Left lung (tissue), 10 donors: ENCODE results near the gene FGF14. TPM values are rescaled to one million over a fixed set of nuclear protein-coding genes. Genes with fewer than 3 reads are reported as not detected.

ENCODE experiments used
- ATAC-seq: fragments of 200-7000 bp; cut with Tn5 transposase; one replicate; pipeline ENCODE4 v1.9.1; 2020; ENCODE audit warnings: moderate library complexity
- DNase-seq, 4 donors: peaks; one replicate each; pipeline ENCODE4 v3.0.0-alpha.2; 2013 to 2020
- H3K27ac ChIP-seq, 2 donors: fragments of 200-600 bp; sonication (generic) in 1 of 2; one replicate each; pipeline versions ENCODE4 v1.5.0 to v1.8.0; 2020 to 2021
- H3K27me3 ChIP-seq, 2 donors: fragments of 200-600 bp; sonication (generic) in 1 of 2; one replicate each; pipeline versions ENCODE4 v1.5.0 to v1.8.0; 2020 to 2021
- H3K36me3 ChIP-seq, 2 donors: fragments of 200-600 bp; sonication (generic) in 1 of 2; one replicate each; pipeline versions ENCODE4 v1.5.0 to v1.8.0; 2020 to 2021
- H3K4me1 ChIP-seq, 2 donors: fragments of 200-600 bp; one replicate each; pipeline ENCODE4 v1.8.0; 2021
- H3K4me3 ChIP-seq, 2 donors: fragments of 200-600 bp; sonication (generic) in 1 of 2; one replicate each; pipeline versions ENCODE4 v1.5.0 to v1.8.0; 2020 to 2021; ENCODE audit warnings: mild to moderate bottlenecking in 1 of 2
- H3K9me3 ChIP-seq, 2 donors: fragments of 200-600 bp; sonication (generic) in 1 of 2; one replicate each; pipeline versions ENCODE4 v1.5.0 to v1.8.0; 2020 to 2021
- CTCF ChIP-seq, 2 donors: fragments of 200-600 bp; sonication (generic) in 1 of 2; IDR thresholded peaks; one replicate each; pipeline versions ENCODE4 v1.5.0 to v1.8.0; 2021; ENCODE audit warnings: antibody characterized with exemption in 2 of 2
- intact Hi-C, 2 donors: fragments of 100-400 bp; cut with DNase I; formaldehyde crosslinking; loops; one replicate each; pipeline versions ENCODE4 v1.11.2 to v1.14.2; 2022
- polyA plus RNA-seq, 6 donors: library from polyadenylated mRNA; unstranded; fragments of 120-200 nt; gene quantifications; one replicate each; pipeline ENCODE4 v1.2.1, GENCODE V29; 2013; ENCODE audit not compliant: insufficient read length in 6 of 6
- total RNA-seq, 2 donors: library from RNA; stranded (reverse); fragmentation: NEBNext Ultra II Directional; extraction: Animal tissue kit (Norgen Biotek cat#: 25700); gene quantifications; one replicate each; pipeline ENCODE4 v1.2.1, GENCODE V29; 2021
- donor health status: DM: no; HTN: yes; CAD: no.
- donor health status: DM: no; HTN: no; CAD: no.

FGF14 gene
- total and polyA plus RNA-seq, 8 donors = 0.45 to 3.4 (median 0.78) TPM

- no peaks in the 10 kb centered on the region for H3K36me3 ChIP-seq
- intact Hi-C loops = no loop called here
- no peak for DNase-seq
- H3K9me3 ChIP-seq = peaks cover 0 to 2% of the 10 kb centered on the region in 2 donors
- no peak overlapping the region for H3K27ac ChIP-seq
- TF ChIP-seq CTCF (IDR thresholded peaks at IDR 0.05) = no peak
- no peaks in the 10 kb centered on the region for H3K27me3 ChIP-seq
- no peak overlapping the region for H3K4me3 ChIP-seq
- no peak for ATAC-seq
- no peaks in the 10 kb centered on the region for H3K4me1 ChIP-seq
Observed at GRCh38 chr13:101988140-101988539, 413.7 kb downstream of the FGF14 start.

GRCh38 chr13:101986316-101986715 is 415.5 kb downstream of the FGF14 start:
- Histone ChIP-seq H3K27me3 (no peaks in the 10 kb centered on the region), H3K9me3 (peaks cover 0 to 2% of the 10 kb centered on the region in 2 donors), H3K27ac (no peak overlapping the region), H3K4me3 (no peak overlapping the region), H3K4me1 (no peaks in the 10 kb centered on the region), H3K36me3 (no peaks in the 10 kb centered on the region)
- no peak for ATAC-seq
- no peak for DNase-seq
- TF ChIP-seq CTCF (IDR thresholded peaks at IDR 0.05) = no peak
- intact Hi-C loops = no loop called here

GRCh38 chr13:101985321-101985720 is 416.5 kb downstream of the FGF14 start:
- Histone ChIP-seq H3K36me3 (no peaks in the 10 kb centered on the region), H3K4me1 (no peaks in the 10 kb centered on the region), H3K27ac (no peak overlapping the region), H3K4me3 (no peak overlapping the region), H3K27me3 (no peaks in the 10 kb centered on the region), H3K9me3 (peaks cover 0 to 2% of the 10 kb centered on the region in 2 donors)
- DNase-seq (no peak), ATAC-seq (no peak)
- intact Hi-C loops = no loop called here
- no peak for TF ChIP-seq CTCF (IDR thresholded peaks at IDR 0.05)

- no peaks in the 10 kb centered on the region for H3K9me3 ChIP-seq
- ATAC-seq (no peak), DNase-seq (no peak)
Observed at GRCh38 chr13:101982903-101983302, 418.9 kb downstream of the FGF14 start.

GRCh38 chr13:101979825-101980224 is 422.0 kb downstream of the FGF14 start:
- no peak overlapping the region for H3K27ac ChIP-seq

More at GRCh38 chr13:101982903-101983302, 418.9 kb downstream of the FGF14 start:
- H3K27ac ChIP-seq = no peak overlapping the region
- no peak overlapping the region for H3K4me3 ChIP-seq
- no peaks in the 10 kb centered on the region for H3K27me3 ChIP-seq
- no peaks in the 10 kb centered on the region for H3K4me1 ChIP-seq
- intact Hi-C loops = no loop called here
- TF ChIP-seq CTCF (IDR thresholded peaks at IDR 0.05) = no peak
- no peaks in the 10 kb centered on the region for H3K36me3 ChIP-seq

More at GRCh38 chr13:101979825-101980224, 422.0 kb downstream of the FGF14 start:
- ATAC-seq = no peak
- TF ChIP-seq CTCF (IDR thresholded peaks at IDR 0.05) = no peak
- no peak for DNase-seq
- intact Hi-C loops = no loop called here
- H3K36me3 ChIP-seq = no peaks in the 10 kb centered on the region
- H3K27me3 ChIP-seq = no peaks in the 10 kb centered on the region
- H3K4me3 ChIP-seq = no peak overlapping the region
- H3K9me3 ChIP-seq = no peaks in the 10 kb centered on the region
- H3K4me1 ChIP-seq = no peaks in the 10 kb centered on the region
